ENCODE data around the gene TXNRD1.

TXNRD1 gene

GRCh38 chr12:104350211-104351056 lies 134.9 kb downstream of the TXNRD1 start:
- DNase-seq (ENCODE audit: low read depth in 2 of 2): no peak

- DNase-seq (ENCODE audit: low read depth in 2 of 2): no peak
These were observed 135.7 kb downstream of the TXNRD1 start for GRCh38 chr12:104351057-104351983.

GRCh38 chr12:104352106-104352713 lies 136.6 kb downstream of the TXNRD1 start:
- DNase-seq (ENCODE audit: low read depth in 2 of 2): no peak

- no peak for DNase-seq (ENCODE audit: low read depth in 2 of 2)
These were observed 137.7 kb downstream of the TXNRD1 start for GRCh38 chr12:104353012-104353981.

GRCh38 chr12:104354167-104354867 lies 138.7 kb downstream of the TXNRD1 start:
- no peak for DNase-seq (ENCODE audit: low read depth in 2 of 2)

GRCh38 chr12:104354868-104355570 lies 139.4 kb downstream of the TXNRD1 start:
- no peak for DNase-seq (ENCODE audit: low read depth in 2 of 2)

- no peak for DNase-seq (ENCODE audit: low read depth in 2 of 2)
These were observed 140.1 kb downstream of the TXNRD1 start for GRCh38 chr12:104355630-104356029.

- DNase-seq (ENCODE audit: low read depth in 2 of 2): no peak
These were observed 140.9 kb downstream of the TXNRD1 start for GRCh38 chr12:104356231-104357115.

GRCh38 chr12:104357421-104357952 lies 141.9 kb downstream of the TXNRD1 start:
- no peak for DNase-seq (ENCODE audit: low read depth in 2 of 2)

GRCh38 chr12:104358353-104359003 lies 142.9 kb downstream of the TXNRD1 start:
- peak; percentile 47 to 49 for DNase-seq (ENCODE audit: low read depth in 2 of 2)

- no peak for DNase-seq (ENCODE audit: low read depth in 2 of 2)
These were observed 143.6 kb downstream of the TXNRD1 start for GRCh38 chr12:104359216-104359615.

- no peak for DNase-seq (ENCODE audit: low read depth in 2 of 2)
These were observed 144.6 kb downstream of the TXNRD1 start for GRCh38 chr12:104360157-104360556.

- no peak for DNase-seq (ENCODE audit: low read depth in 2 of 2)
These were observed 145.6 kb downstream of the TXNRD1 start for GRCh38 chr12:104360983-104361707.

- no peak for DNase-seq (ENCODE audit: low read depth in 2 of 2)
These were observed 150.4 kb downstream of the TXNRD1 start for GRCh38 chr12:104365921-104366410.

- DNase-seq (ENCODE audit: low read depth in 2 of 2): no peak
These were observed 154.1 kb downstream of the TXNRD1 start for GRCh38 chr12:104369708-104370107.

GRCh38 chr12:104371043-104371870 lies 155.7 kb downstream of the TXNRD1 start:
- DNase-seq (ENCODE audit: low read depth in 2 of 2): no peak

Measured in activated CD4-positive, alpha-beta T cell treated with anti-CD3 and anti-CD28 coated beads for 24 hours (primary cell).